ENCODE data around the gene CDH12. TPM values are rescaled to one million over a fixed set of nuclear protein-coding genes. Genes with fewer than 3 reads are reported as not detected.

Gene CDH12
- total and polyA plus RNA-seq, 9 donors = 0.71 to 4.3 (median 1.1) TPM

GRCh38 chr5:22496666-22497065, 356.5 kb downstream of the CDH12 start:
- H3K27ac ChIP-seq (ENCODE audit: low read length) = no peak overlapping the region
- H3K9me3 ChIP-seq (replicated peaks; ENCODE audit: control insufficient read depth, low read depth, low read length) = no peaks in the 10 kb centered on the region
- no peak for DNase-seq
- 50% methylated on average over 2 of the region's 4 CpGs for WGBS (ENCODE audit: insufficient coverage)
- H3K27me3 ChIP-seq (ENCODE audit: control insufficient read depth, insufficient read depth, low read length) = no peaks in the 10 kb centered on the region
- H3K4me3 ChIP-seq (ENCODE audit: low read length) = no peak overlapping the region
- no peaks in the 10 kb centered on the region for H3K36me3 ChIP-seq (ENCODE audit: control insufficient read depth, insufficient read depth, low read length)
- no peaks in the 10 kb centered on the region for H3K4me1 ChIP-seq (ENCODE audit: control insufficient read depth, insufficient read depth, low read length)

DNA sequence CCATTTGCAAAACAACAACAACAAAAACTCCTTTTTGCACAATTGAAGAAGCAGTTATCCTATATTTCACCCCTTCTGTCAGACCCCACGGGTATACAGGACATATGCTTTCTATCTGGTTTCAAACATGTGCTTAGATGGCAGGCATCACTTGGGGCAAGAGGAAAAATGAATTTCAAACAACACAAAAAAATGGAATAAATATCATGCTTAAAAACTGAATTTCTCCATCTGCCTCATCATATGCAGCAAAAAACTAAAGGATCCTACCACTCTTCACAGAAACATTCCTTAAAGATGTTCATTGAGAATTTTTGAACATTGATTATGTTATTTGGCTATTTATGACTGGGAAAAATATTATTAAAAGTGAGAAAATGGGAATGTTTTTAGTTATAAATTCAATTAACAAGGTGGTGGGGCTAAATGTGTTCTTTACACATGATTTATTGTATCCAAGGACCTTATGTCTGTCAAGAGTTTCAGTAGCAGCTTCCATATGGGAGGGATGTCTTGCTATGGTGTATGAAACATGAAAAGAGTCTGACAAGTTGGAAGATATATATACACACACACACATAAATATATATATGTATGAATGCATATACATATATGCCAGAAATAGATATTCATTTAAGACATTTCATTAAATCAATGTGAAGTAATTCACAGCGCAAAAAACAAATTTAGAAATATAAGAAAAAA, 358.0 kb downstream of the CDH12 start:
- no peaks in the 10 kb centered on the region for H3K4me1 ChIP-seq (ENCODE audit: control insufficient read depth, insufficient read depth, low read length)
- no peaks in the 10 kb centered on the region for H3K27me3 ChIP-seq (ENCODE audit: control insufficient read depth, insufficient read depth, low read length)
- no CpG with 5 or more reads among the region's 2 CpGs for WGBS (ENCODE audit: insufficient coverage)
- H3K27ac ChIP-seq (ENCODE audit: low read length) = no peak overlapping the region
- H3K36me3 ChIP-seq (ENCODE audit: control insufficient read depth, insufficient read depth, low read length) = no peaks in the 10 kb centered on the region
- no peak overlapping the region for H3K4me3 ChIP-seq (ENCODE audit: low read length)
- H3K9me3 ChIP-seq (replicated peaks; ENCODE audit: control insufficient read depth, low read depth, low read length) = no peaks in the 10 kb centered on the region
- no peak for DNase-seq

- Histone ChIP-seq H3K27me3 (ENCODE audit: control insufficient read depth, insufficient read depth, low read length) (no peaks in the 10 kb centered on the region), H3K4me3 (ENCODE audit: low read length) (no peak overlapping the region), H3K4me1 (ENCODE audit: control insufficient read depth, insufficient read depth, low read length) (no peaks in the 10 kb centered on the region), H3K27ac (ENCODE audit: low read length) (no peak overlapping the region), H3K36me3 (ENCODE audit: control insufficient read depth, insufficient read depth, low read length) (no peaks in the 10 kb centered on the region), H3K9me3 (replicated peaks; ENCODE audit: control insufficient read depth, low read depth, low read length) (no peaks in the 10 kb centered on the region)
- DNase-seq = no peak
Observed at GRCh38 chr5:22488427-22488826, 364.7 kb downstream of the CDH12 start.

DNA sequence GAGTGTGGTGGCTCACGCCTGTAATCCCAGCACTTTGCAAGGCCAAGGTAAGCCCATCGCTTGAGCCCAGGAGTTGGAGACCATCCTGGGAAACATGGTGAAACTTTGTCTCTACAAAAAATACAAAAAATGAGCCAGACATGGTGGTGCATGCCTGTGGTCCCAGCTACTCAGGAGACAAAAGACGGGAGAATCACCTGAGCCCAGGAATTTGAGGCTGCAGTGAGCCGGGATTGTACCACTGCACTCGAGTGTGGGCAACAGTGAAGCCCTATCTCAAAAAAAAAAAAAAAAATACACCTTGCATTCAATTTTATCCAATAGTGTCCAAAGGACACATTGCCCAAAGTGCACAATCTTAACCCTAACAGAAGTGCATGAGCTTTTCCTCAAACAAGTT, 372.8 kb downstream of the CDH12 start:
- DNase-seq = no peak
- 67% methylated on average over 3 of the region's 5 CpGs for WGBS (ENCODE audit: insufficient coverage)
- H3K27ac ChIP-seq (ENCODE audit: low read length) = no peak overlapping the region

DNA sequence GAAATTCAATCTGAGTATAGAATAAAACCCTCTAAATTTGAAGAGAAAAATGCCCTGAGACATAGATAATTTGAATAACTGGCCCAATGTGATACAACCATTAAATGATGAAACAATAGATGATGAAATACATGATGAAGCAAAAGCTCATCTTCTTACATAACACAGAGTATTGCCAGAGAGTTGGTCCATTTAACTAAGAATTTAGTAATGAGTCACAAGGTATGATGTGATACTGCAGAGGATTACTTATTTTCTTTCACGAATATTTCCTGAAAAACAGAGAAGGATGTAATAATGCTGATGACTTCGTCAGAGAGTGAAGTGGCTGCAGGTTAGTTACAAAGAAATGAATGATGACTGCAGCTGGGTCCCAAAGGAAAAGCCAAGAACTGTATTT, 379.3 kb downstream of the CDH12 start:
- Histone ChIP-seq H3K9me3 (replicated peaks; ENCODE audit: control insufficient read depth, low read depth, low read length) (no peaks in the 10 kb centered on the region), H3K4me3 (ENCODE audit: low read length) (no peak overlapping the region), H3K27ac (ENCODE audit: low read length) (no peak overlapping the region), H3K4me1 (ENCODE audit: control insufficient read depth, insufficient read depth, low read length) (no peaks in the 10 kb centered on the region), H3K27me3 (ENCODE audit: control insufficient read depth, insufficient read depth, low read length) (no peaks in the 10 kb centered on the region), H3K36me3 (ENCODE audit: control insufficient read depth, insufficient read depth, low read length) (no peaks in the 10 kb centered on the region)
- no peak for DNase-seq
- WGBS (ENCODE audit: insufficient coverage) = 79% methylated on average over 2 of the region's 2 CpGs

More for the DNA sequence above, 372.8 kb downstream of the CDH12 start:
- Histone ChIP-seq H3K27me3 (ENCODE audit: control insufficient read depth, insufficient read depth, low read length) (no peaks in the 10 kb centered on the region), H3K4me3 (ENCODE audit: low read length) (no peak overlapping the region), H3K9me3 (replicated peaks; ENCODE audit: control insufficient read depth, low read depth, low read length) (no peaks in the 10 kb centered on the region), H3K4me1 (ENCODE audit: control insufficient read depth, insufficient read depth, low read length) (no peaks in the 10 kb centered on the region), H3K36me3 (ENCODE audit: control insufficient read depth, insufficient read depth, low read length) (no peaks in the 10 kb centered on the region)

GRCh38 chr5:22471154-22471553, 382.0 kb downstream of the CDH12 start:
- DNase-seq = no peak
- Histone ChIP-seq H3K27me3 (ENCODE audit: control insufficient read depth, insufficient read depth, low read length) (no peaks in the 10 kb centered on the region), H3K27ac (ENCODE audit: low read length) (no peak overlapping the region), H3K4me1 (ENCODE audit: control insufficient read depth, insufficient read depth, low read length) (no peaks in the 10 kb centered on the region), H3K9me3 (replicated peaks; ENCODE audit: control insufficient read depth, low read depth, low read length) (no peaks in the 10 kb centered on the region), H3K4me3 (ENCODE audit: low read length) (no peak overlapping the region), H3K36me3 (ENCODE audit: control insufficient read depth, insufficient read depth, low read length) (no peaks in the 10 kb centered on the region)
- WGBS (ENCODE audit: insufficient coverage) = no CpG with 5 or more reads among the region's 2 CpGs

GRCh38 chr5:22470408-22470807, 382.7 kb downstream of the CDH12 start:
- WGBS (ENCODE audit: insufficient coverage) = 100% methylated on average over 1 of the region's 3 CpGs
- Histone ChIP-seq H3K4me1 (ENCODE audit: control insufficient read depth, insufficient read depth, low read length) (no peaks in the 10 kb centered on the region), H3K27ac (ENCODE audit: low read length) (no peak overlapping the region), H3K27me3 (ENCODE audit: control insufficient read depth, insufficient read depth, low read length) (no peaks in the 10 kb centered on the region), H3K9me3 (replicated peaks; ENCODE audit: control insufficient read depth, low read depth, low read length) (no peaks in the 10 kb centered on the region), H3K4me3 (ENCODE audit: low read length) (no peak overlapping the region), H3K36me3 (ENCODE audit: control insufficient read depth, insufficient read depth, low read length) (no peaks in the 10 kb centered on the region)
- DNase-seq = no peak

DNA sequence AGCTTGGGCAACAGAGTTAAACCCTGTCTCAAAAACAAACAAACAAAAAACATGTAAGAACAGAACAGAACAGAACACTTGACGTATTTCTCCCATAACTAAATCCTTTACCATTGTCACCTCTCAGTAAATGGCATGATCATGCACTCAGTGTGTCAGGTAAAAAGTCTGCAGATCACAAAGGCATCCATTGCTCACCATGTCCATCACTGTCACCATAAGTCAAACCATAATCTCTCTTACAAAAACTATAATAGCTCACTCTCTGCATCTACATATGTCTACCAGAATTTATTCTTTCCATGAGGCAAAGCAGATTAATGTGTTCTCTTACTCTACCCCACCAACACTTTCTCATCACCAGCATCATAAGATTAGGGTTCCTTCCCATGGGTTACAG, 387.5 kb downstream of the CDH12 start:
- no peak for DNase-seq
- 76% methylated on average over 1 of the region's 1 CpG for WGBS (ENCODE audit: insufficient coverage)

GRCh38 chr5:22465177-22465576, 388.0 kb downstream of the CDH12 start:
- Histone ChIP-seq H3K27ac (ENCODE audit: low read length) (no peak overlapping the region), H3K36me3 (ENCODE audit: control insufficient read depth, insufficient read depth, low read length) (no peaks in the 10 kb centered on the region), H3K4me1 (ENCODE audit: control insufficient read depth, insufficient read depth, low read length) (no peaks in the 10 kb centered on the region), H3K27me3 (ENCODE audit: control insufficient read depth, insufficient read depth, low read length) (no peaks in the 10 kb centered on the region), H3K4me3 (ENCODE audit: low read length) (no peak overlapping the region), H3K9me3 (replicated peaks; ENCODE audit: control insufficient read depth, low read depth, low read length) (no peaks in the 10 kb centered on the region)
- DNase-seq = no peak
- WGBS (ENCODE audit: insufficient coverage) = no CpG with 5 or more reads among the region's 3 CpGs

More for the DNA sequence above, 387.5 kb downstream of the CDH12 start:
- Histone ChIP-seq H3K9me3 (replicated peaks; ENCODE audit: control insufficient read depth, low read depth, low read length) (no peaks in the 10 kb centered on the region), H3K27ac (ENCODE audit: low read length) (no peak overlapping the region), H3K4me1 (ENCODE audit: control insufficient read depth, insufficient read depth, low read length) (no peaks in the 10 kb centered on the region), H3K36me3 (ENCODE audit: control insufficient read depth, insufficient read depth, low read length) (no peaks in the 10 kb centered on the region), H3K4me3 (ENCODE audit: low read length) (no peak overlapping the region), H3K27me3 (ENCODE audit: control insufficient read depth, insufficient read depth, low read length) (no peaks in the 10 kb centered on the region)

GRCh38 chr5:22460189-22460588, 393.0 kb downstream of the CDH12 start:
- no peaks in the 10 kb centered on the region for H3K4me1 ChIP-seq (ENCODE audit: control insufficient read depth, insufficient read depth, low read length)
- H3K4me3 ChIP-seq (ENCODE audit: low read length) = no peak overlapping the region
- H3K36me3 ChIP-seq (ENCODE audit: control insufficient read depth, insufficient read depth, low read length) = no peaks in the 10 kb centered on the region
- H3K27me3 ChIP-seq (ENCODE audit: control insufficient read depth, insufficient read depth, low read length) = no peaks in the 10 kb centered on the region
- DNase-seq = no peak
- H3K9me3 ChIP-seq (replicated peaks; ENCODE audit: control insufficient read depth, low read depth, low read length) = no peaks in the 10 kb centered on the region
- no CpG with 5 or more reads among the region's 4 CpGs for WGBS (ENCODE audit: insufficient coverage)
- H3K27ac ChIP-seq (ENCODE audit: low read length) = no peak overlapping the region

DNA sequence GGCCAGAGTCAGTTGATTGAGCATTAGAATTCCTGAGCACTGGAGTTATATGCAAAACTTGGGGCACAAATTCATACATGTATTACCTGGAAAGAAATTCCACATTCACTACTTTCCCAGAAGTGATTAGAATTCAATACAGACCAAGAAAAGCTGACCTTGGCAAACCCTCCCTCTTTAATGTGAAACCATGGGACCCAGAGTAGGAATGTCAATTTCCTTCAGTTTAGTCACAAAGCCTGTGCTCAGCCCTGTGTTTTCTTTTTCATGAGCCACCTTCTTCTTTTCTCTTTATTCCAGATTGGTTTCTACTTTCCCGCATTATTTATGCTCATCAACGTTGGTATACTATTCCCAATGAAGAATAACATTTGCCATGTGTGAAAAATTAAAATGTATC, 420.2 kb downstream of the CDH12 start:
- no CpG with 5 or more reads among the region's 2 CpGs for WGBS (ENCODE audit: insufficient coverage)

More for the DNA sequence above, 420.2 kb downstream of the CDH12 start:
- Histone ChIP-seq H3K27ac (ENCODE audit: low read length) (no peak overlapping the region), H3K4me1 (ENCODE audit: control insufficient read depth, insufficient read depth, low read length) (no peaks in the 10 kb centered on the region), H3K9me3 (replicated peaks; ENCODE audit: control insufficient read depth, low read depth, low read length) (no peaks in the 10 kb centered on the region), H3K4me3 (ENCODE audit: low read length) (no peak overlapping the region), H3K27me3 (ENCODE audit: control insufficient read depth, insufficient read depth, low read length) (no peaks in the 10 kb centered on the region), H3K36me3 (ENCODE audit: control insufficient read depth, insufficient read depth, low read length) (no peaks in the 10 kb centered on the region)
- DNase-seq = no peak
